Endothelial cell (in vitro differentiated cells): ENCODE results near the gene COL11A2. TPM values are rescaled to one million over a fixed set of nuclear protein-coding genes. Genes with fewer than 3 reads are reported as not detected.

Experiments
- DNase-seq: peaks from one replicate; pipeline ENCODE4 v3.0.0; 2021; ENCODE audit warnings: low spot score
- H3K27ac Mint-ChIP-seq: one replicate; pipeline ENCODE4 v1.8.0; 2021; ENCODE audit warnings: mixed read lengths, inconsistent platforms; ENCODE audit not compliant: unreplicated experiment
- H3K27me3 Mint-ChIP-seq: one replicate; pipeline ENCODE4 v1.8.0; 2021; ENCODE audit warnings: mild to moderate bottlenecking, moderate library complexity, mixed read lengths, inconsistent platforms; ENCODE audit not compliant: unreplicated experiment
- H3K36me3 Mint-ChIP-seq: one replicate; pipeline ENCODE4 v1.8.0; 2021; ENCODE audit warnings: mild to moderate bottlenecking, low read depth, mixed read lengths, inconsistent platforms; ENCODE audit not compliant: unreplicated experiment
- H3K4me1 Mint-ChIP-seq: one replicate; pipeline ENCODE4 v1.8.0; 2021; ENCODE audit warnings: mild to moderate bottlenecking, mixed read lengths, inconsistent platforms; ENCODE audit not compliant: unreplicated experiment
- H3K4me3 Mint-ChIP-seq: one replicate; pipeline ENCODE4 v1.8.0; 2021; ENCODE audit warnings: mild to moderate bottlenecking, mixed read lengths, inconsistent platforms; ENCODE audit not compliant: unreplicated experiment
- H3K9me3 Mint-ChIP-seq: one replicate; pipeline ENCODE4 v1.8.0; 2021; ENCODE audit warnings: mixed read lengths, inconsistent platforms; ENCODE audit not compliant: unreplicated experiment
- CTCF ChIP-seq: fragments of 200-600 bp; sonication (generic); IDR thresholded peaks from one replicate; pipeline ENCODE4 v1.5.0; 2021; ENCODE audit warnings: antibody characterized with exemption; ENCODE audit not compliant: unreplicated experiment
- total RNA-seq: library from RNA; stranded (reverse); fragmentation: NEBNext Ultra II Directional; extraction: Animal tissue kit (Norgen Biotek cat#: 25700); gene quantifications from one replicate; pipeline ENCODE4 v1.2.1, GENCODE V29; 2021; ENCODE audit not compliant: unreplicated experiment

COL11A2 gene
- total RNA-seq, 1 donor from 2014 or later = 127 TPM

- Mint-ChIP-seq H3K9me3 (peaks cover 9% of the 10 kb centered on the region), H3K27ac (no peak overlapping the region), H3K4me3 (no peak overlapping the region), H3K36me3 (peaks cover 4% of the 10 kb centered on the region), H3K4me1 (no peaks in the 10 kb centered on the region), H3K27me3 (peaks cover 3% of the 10 kb centered on the region)
- DNase-seq = no peak
- no peak for TF ChIP-seq CTCF
Observed at GRCh38 chr6:33123181-33123580, 69.1 kb downstream of the COL11A2 start.

GRCh38 chr6:33120001-33120400 lies 72.3 kb downstream of the COL11A2 start:
- H3K27ac Mint-ChIP-seq = no peak overlapping the region
- TF ChIP-seq CTCF = no peak
- H3K4me3 Mint-ChIP-seq = no peak overlapping the region
- H3K9me3 Mint-ChIP-seq = peaks cover 9% of the 10 kb centered on the region
- peaks cover 4% of the 10 kb centered on the region for H3K36me3 Mint-ChIP-seq
- H3K27me3 Mint-ChIP-seq = peaks cover 9% of the 10 kb centered on the region
- H3K4me1 Mint-ChIP-seq = peaks cover 13% of the 10 kb centered on the region
- DNase-seq = no peak

GRCh38 chr6:33118525-33119123 lies 73.6 kb downstream of the COL11A2 start:
- peak; percentile 97 for TF ChIP-seq CTCF
- no peak for DNase-seq
- Mint-ChIP-seq H3K4me1 (peaks cover 13% of the 10 kb centered on the region), H3K4me3 (no peak overlapping the region), H3K27ac (no peak overlapping the region), H3K27me3 (peaks cover 9% of the 10 kb centered on the region), H3K9me3 (peaks cover 4% of the 10 kb centered on the region), H3K36me3 (peaks cover under 1% of the 10 kb centered on the region)

GRCh38 chr6:33117811-33118277 lies 74.4 kb downstream of the COL11A2 start:
- H3K4me3 Mint-ChIP-seq = peak overlapping the region; percentile 84
- no peak overlapping the region for H3K27ac Mint-ChIP-seq
- H3K9me3 Mint-ChIP-seq = no peaks in the 10 kb centered on the region
- DNase-seq = no peak
- peaks cover 13% of the 10 kb centered on the region for H3K4me1 Mint-ChIP-seq
- no peaks in the 10 kb centered on the region for H3K36me3 Mint-ChIP-seq
- H3K27me3 Mint-ChIP-seq = peaks cover 7% of the 10 kb centered on the region
- no peak for TF ChIP-seq CTCF

- DNase-seq = no peak
- TF ChIP-seq CTCF = no peak
- no peaks in the 10 kb centered on the region for H3K36me3 Mint-ChIP-seq
- no peak overlapping the region for H3K27ac Mint-ChIP-seq
- H3K9me3 Mint-ChIP-seq = no peaks in the 10 kb centered on the region
- H3K4me3 Mint-ChIP-seq = peak overlapping the region; percentile 84
- peaks cover 13% of the 10 kb centered on the region for H3K4me1 Mint-ChIP-seq
- H3K27me3 Mint-ChIP-seq = peaks cover 7% of the 10 kb centered on the region
Observed at GRCh38 chr6:33116841-33117711, 75.2 kb downstream of the COL11A2 start.
